Hindlimb muscle (tissue), 1 donor: ENCODE data around the gene GLIPR1L2. TPM values are rescaled to one million over a fixed set of nuclear protein-coding genes. Genes with fewer than 3 reads are reported as not detected.
"Not testable (repeated sequence)": the region's sequence is repeated elsewhere in the genome, so short reads cannot be mapped to it uniquely, and the experiment has no call there.

Experiments used
- DNase-seq: peaks from one replicate; pipeline ENCODE4 v3.0.0-alpha.2; 2013
- polyA plus RNA-seq: library from polyadenylated mRNA; unstranded; fragments of 120-200 nt; gene quantifications from one replicate; pipeline ENCODE4 v1.2.1, GENCODE V29; 2013; ENCODE audit not compliant: insufficient read length

Gene GLIPR1L2
- polyA plus RNA-seq, 1 donor: 1.0 TPM

DNA sequence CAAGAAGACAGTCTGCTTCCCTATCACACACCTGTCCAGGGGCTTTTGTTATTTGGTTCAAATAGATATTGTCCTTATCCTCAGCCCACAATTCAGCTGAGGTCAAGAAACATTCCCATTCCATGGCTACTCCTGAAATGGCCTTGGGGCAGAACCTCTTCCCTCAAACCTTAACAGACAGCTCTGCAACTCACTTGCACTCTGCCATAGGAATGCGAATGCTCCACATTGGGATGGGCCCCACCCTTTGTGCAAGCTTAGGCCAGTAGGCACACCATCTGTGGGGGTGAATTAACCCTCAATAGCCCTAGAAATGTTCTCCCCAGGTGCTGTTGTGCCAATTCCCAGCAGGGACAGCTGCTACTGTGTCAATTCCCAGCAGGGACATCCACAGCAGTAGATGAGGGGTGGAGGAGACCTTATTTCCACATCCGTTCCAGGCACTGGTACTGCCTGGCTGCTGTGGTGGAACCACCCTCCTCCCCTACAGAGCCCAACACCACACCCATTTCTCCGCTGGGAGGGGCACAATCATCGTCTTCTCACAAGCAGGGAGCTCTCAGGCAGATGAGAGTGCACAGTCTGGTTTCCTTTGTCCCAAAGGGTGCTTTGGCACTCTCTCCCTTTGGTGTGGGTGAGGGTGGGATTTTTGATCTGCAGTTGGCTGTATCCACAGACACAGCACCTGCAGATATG lies 47.3 kb downstream of the GLIPR1L2 start:
- DNase-seq: no peak

DNA sequence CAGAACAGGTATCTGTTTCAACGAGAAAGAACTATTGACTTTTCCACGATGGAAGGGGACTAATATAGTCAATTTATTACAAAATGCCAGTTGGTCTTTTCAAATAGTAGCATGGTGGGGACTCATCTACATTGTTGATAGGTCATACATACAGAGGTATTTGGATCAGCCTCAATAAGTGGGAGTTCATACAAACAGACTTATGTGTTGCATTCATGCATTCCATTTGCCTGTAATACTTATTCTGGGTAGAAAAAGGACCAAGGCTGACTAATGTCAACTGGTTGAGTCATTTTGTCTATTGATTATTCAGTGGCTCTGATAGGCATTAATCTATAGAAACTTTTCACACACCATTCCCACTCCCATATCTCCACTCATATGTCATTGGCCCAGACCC lies 48.2 kb downstream of the GLIPR1L2 start:
- DNase-seq: no peak

DNA sequence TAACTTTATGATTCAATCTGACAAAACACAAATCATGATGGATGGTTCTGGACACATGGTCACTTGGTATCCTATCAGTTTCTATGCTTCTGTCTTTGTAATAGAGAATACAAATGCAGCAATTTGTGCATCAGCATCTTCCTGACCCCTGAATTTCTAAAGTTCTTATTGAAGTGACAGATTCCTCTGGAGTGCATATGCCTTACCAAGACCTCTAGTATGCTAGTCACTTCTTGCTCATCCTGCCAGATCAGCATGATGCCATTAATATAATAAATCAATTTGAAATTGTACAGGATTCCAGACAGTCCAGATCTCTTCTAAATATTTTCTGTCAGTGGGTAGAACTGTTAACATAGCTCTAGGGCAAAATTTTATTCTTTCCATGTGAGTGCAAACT lies 49.0 kb downstream of the GLIPR1L2 start:
- DNase-seq: no peak

DNA sequence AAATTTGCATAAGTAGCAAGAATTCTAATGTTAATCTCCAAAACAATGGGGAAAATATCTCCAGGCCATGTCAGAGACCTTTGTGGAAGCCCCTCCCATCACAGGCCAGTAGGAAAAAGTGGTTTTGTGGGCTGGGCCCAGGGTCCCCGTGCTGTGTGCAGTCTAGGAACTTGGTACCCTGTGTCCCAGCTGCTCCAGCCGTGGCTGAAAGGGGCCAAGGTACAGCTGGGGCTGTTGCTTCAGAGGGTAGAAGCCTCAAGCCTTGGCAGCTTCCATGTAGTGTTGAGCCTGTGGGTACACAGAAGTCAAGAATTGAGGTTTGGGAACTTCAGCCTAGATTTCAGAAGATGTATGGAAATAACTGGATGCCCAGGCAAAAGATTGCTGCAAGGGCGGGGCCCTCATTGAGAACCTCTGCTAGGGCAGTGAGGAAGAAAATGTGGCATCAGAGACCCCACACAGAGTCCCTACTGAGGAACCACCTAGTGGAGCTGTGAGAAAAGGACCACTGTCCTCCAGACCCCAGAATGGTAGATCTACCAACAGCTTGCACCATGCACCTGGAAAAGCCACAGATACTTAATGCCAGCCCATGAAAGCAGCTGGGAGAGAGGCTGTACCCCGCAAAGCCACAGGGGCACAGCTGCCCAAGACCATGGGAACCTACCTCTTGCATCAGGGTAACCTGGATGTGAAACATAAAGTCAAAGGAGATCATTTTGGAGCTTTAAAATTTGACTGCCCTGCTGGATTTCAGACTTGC lies 51.0 kb downstream of the GLIPR1L2 start:
- not testable (repeated sequence) for DNase-seq

DNA sequence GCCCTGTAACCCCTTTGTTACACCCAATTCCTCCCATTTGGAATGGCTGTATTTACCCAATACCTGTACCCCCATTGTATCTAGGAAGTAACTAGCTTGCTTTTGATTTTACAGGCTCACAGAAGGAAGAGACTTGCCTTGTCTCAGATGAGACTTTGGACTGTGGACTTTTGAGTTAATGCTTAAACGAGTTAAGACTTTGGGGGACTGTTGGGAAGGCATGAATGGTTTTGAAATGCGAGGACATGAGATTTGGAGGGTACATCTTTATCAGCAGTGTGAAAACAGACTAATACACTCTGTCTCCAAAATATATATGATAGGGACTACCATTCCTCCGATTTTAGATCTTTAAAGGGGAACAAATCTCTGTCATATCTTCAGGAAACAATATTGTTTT lies 51.6 kb downstream of the GLIPR1L2 start:
- not testable (repeated sequence) for DNase-seq

DNA sequence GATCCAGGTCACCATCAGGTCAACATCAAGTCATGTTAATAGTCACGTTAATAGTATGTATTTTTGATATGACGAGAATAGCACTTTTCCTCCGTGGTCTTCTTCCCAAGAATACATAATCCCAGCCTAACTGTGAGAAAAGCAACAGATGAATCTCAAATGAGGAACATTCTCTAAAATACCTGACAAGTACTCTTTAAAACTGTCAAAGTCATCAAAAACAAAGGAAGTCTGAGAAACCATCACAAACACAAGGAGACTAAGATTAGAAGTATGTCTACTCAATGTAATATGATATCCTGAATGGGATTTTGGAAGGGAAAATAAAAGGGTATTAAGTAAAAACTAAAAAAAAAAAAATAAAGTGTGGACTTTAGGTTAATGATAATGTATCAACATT lies 52.8 kb downstream of the GLIPR1L2 start:
- no peak for DNase-seq

DNA sequence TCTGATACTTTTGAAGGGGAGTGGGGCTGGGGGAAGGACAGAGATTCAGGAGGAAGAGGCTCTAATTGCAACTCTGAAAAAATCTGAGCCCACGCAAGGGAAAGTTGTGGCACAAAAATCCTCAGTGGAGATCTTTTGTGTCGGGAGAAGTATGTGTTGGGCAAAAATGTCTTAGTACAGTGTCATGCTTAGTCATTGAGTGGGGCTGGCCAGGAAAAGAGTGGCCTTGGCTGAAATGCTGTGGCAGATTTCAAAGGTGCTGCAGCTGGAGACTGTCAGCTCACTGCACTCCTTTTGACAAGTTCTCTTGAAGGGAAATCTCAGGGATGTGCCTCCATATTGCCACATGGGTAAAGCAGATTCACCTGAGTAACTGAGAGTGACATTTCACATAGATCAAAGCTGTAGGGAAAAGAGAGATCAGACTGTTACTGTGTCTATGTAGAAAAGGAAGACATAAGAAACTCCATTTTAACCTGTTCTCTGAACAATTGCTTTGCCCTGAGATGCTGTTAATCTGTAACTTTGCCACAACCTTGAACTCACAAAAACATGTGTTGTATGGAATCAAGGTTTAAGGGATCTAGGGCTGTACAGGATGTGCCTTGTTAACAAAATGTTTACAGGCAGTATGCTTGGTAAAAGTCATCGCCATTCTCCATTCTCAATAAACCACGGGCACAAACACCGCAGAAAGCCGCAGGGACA lies 53.7 kb downstream of the GLIPR1L2 start:
- DNase-seq: no peak

DNA sequence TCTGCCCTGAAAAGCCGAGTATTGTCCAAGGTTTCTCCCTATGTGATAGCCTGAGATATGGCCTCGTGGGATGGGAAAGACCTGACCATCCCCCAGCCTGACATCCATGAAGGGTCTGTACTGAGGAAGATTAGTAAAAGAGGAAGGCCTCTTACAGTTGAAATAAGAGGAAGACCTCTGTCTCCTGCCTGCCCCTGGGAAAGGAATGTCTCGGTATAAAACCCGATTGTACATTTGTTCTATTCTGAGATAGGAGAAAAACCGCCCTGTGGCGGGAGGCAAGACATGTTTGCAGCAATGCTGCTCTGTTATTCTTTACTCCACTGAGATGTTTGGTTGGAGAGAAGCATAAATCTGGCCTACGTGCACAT lies 54.2 kb downstream of the GLIPR1L2 start:
- not testable (repeated sequence) for DNase-seq

DNA sequence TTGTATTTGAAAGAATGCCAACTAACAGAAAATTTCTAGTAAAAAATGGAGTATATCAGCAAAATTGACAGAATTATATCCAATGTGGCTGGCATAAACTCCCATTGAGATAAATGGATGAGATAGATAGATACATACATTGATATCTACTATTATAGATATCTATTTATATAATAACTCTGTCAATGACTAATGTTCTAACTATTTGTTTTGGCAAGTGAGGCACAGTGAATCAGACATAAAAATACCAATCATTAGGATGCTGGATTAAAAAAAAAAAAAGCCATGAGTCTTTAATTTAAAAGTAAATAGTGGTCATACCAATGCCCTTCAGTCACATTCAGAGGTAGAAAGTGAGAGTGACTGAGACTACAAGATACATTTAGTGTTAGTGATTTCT lies 56.0 kb downstream of the GLIPR1L2 start:
- no peak for DNase-seq

DNA sequence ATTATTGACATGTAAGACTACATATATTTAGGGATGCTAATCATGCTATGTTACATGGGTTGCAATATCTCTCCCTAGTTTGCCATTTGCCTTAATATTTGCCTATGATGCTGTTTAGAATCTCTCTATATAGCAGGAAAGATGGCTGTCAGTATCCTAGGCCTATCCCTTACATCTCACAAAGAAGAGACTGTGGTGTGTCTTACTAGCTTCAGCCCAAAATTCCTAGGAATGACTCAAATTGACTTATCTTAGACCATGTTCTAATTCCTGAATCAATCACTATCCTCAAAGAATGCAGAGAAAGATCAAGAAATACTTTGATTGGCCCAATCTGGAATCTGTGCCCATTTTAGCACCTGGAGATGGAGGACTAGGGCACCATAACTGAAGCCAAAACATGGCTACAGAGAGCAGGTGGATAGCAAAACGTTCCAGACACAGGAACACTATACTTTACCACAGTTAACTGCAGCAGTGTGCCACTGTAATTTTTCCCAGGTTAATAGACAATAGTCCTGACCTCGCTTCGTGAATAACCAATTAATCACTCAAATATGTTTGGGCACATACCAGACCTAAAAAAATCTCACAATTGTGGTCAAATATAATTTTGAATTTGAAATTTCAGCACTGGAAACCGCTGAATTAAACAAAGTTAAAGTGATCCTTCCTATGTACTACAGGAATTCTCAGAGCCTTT lies 57.0 kb downstream of the GLIPR1L2 start:
- DNase-seq: no peak

DNA sequence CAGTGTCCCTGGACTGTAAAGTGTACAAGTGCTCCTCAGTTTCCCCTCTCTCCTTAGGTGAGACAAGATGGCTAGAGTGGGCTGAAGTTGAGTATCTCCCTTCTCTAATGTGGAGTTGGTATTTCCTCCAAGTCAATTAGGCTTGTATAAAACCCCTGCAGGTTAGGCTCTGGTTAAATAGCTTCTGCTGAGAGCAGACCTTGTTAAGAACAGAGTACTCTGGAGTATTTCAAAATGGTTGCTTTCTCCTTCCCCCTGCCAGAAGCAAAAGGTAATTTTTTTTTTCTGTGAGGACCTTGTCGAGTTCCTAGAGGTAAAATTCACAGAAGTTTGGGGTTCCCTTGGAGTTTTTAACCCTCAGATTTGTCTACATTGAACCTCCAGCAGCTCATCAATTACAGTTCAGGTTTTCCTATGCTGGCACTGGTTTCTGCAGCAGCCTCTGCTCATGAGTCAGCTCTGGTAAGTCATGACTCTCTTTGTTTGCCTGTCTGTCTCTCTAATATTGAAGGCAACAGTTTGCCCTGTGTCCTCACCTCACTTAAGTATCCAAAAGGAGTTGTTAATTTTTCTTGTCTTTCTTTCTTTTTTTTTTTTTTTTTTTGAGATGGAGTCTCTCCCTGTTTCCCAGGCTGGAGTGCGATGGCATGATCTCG lies 61.9 kb downstream of the GLIPR1L2 start:
- DNase-seq: no peak

DNA sequence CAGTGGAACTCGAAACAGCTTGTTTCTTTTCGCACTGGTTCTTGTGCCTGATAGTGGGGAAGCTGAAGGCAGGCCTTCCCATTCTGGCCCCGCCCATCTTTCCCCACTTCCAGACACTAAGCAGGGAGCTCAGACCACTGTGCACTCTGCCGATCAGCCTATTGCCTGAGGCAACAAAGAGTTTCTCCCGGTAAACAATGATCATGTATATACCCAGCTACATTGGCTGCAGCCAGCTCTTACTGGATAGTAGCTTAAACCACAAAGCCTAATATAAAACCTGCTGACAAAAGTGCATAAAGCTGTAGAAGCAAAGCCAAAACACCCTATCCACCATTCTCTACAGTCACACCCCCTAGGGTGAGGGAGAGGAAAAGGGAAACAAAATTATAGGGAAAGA lies 65.0 kb downstream of the GLIPR1L2 start:
- no peak for DNase-seq

DNA sequence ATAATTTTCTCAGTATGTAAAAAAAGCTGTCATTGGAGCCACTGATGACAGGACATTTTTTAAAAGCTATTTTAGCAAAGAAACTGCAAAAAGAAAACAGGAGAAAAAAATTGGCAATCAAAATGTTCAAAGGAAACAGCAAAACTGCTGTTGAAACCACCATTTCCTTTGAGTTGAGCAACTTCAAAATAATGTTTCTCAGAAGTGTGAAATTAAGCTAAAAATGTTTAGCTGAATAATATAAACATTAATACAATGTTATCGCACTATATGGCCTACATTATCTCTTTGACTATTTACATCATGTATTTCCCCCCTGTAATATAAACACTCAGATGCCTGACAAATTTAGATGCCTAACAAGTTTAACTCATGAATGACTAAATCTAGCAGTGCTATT lies 66.3 kb downstream of the GLIPR1L2 start:
- DNase-seq: no peak

DNA sequence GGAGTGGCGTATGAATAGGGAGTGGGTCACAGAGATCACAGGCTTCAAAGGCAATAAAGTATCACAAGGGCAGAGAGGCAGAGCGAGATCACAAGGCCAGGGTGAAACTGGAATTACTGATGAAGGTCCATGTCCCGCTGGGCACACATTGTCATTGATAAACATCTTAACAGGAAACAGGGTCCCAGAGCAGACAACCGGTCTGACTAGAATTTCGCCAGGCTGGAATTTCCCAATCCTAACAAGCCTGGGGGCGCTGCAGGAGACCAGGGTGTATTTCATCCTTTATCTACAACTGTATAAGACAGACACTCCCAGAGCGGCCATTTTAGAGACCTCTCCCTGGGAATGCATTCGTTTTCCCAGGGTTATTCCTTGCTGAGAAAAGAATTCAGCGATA lies 67.0 kb downstream of the GLIPR1L2 start:
- not testable (repeated sequence) for DNase-seq

DNA sequence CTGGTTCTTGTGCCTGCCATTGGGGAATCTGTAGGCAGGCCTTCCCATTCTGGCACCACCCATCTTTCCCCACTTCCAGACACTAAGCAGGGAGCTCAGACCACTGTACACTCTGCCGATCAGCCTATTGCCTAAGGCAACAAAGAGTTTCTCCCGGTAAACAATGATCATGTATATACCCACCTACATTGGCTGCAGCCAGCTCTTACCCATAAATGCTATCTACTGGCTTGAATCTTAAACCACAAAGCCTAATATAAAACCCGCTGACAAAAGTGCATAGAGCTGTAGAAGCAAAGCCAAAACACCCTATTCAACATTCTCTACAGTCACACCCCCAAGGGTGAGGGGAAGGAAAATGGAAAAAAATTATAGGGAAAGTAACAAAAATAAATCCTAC lies 68.9 kb downstream of the GLIPR1L2 start:
- no peak for DNase-seq

DNA sequence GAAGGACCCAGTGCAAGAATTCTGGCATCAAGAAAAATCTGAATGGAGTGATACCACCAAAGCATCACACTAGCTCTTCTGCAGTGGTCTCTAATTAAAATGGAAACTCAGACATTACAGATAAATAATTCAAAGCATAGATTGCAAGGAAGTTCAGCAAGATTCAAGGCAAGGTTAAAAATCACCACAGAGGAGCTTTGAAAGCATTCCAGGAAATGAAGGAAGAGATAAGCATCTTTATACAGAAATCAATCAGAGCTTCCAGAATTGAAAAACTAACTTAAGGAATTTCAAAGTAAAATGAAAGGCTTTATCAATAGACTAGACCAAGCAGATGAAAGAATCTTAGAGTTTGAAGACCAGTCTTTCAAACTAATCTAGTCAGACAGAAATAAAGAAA lies 69.3 kb downstream of the GLIPR1L2 start:
- no peak for DNase-seq

DNA sequence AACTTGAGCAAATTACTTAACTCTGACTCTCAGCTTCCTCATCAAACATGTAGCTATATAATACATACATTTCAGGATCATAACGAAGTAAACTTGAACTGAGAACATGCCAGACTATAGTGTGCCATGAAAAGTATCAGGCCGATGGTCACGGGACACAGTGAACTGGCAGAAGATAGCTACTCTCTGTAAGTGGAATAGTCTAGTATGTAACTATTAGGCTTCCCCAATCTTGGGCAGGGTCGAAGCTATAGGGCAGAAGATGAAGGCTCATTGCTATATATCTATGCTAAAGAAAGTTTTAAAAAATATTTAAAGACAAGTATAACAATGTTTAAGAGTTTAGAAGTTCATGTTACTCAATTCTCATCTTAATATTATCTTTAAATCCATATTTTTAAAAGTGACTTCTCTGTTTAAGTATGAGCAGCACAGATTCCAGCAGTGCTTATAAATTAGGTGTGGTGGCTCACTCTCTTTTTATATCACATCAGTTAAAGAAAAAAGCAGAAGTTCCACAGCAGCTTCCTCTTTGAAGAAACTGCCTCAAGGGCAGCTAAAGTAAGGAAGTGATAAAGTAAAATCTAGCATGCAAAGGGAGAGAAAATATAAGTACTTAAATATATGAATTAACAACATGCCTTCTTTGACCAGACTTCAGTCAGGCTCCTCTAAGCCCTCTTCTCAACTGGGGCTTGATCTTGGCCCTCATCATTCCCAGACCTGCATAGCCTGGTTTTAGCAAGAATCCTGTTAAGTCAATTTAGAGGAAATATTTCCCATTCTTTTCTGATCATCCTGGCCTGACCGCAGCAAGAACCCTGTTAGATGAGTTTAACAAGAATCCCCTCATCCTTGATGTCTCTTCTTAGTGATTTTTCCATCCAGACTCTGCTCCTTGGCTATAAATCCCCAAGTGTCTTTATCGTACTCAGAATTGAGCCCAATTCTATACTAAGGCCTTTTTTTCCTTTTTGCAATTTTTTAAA lies 81.3 kb downstream of the GLIPR1L2 start:
- DNase-seq: no peak

DNA sequence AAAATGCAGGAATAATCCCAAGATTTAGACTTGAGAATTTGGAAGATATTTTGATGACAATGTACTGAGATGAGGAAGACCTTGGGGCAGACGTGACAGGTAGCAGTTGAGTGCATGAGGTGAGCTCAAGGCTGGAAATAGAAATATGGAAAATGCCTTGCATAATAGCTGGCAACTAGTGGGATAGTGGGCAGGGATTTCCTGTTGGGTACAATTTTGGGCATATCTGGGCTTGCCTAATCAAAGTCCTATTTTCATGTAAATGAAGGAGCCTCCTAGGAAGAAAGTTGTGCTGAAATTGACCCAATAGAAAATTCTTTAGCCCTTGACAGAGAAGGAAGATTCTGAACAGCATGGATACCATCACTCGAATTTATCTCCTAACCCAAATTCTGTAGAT lies 83.2 kb downstream of the GLIPR1L2 start:
- DNase-seq: no peak

DNA sequence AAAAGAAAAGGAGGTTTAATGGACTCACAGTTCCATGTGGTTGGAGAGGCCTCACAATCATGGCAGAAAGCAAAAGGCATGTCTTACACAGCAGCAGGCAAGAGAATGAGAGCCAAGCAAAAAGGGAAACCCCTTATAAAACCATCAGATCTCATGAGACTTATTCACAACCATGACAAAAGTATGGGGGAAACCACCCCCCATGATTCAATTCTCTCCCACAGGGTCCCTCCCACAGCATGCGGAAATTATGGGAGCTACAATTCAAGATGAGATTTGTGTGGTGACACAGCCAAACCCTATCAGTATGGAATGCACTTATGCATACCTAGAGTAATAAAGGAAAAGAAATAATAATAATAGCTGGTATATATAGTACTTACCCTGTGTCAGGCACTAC lies 85.2 kb downstream of the GLIPR1L2 start:
- DNase-seq: no peak

DNA sequence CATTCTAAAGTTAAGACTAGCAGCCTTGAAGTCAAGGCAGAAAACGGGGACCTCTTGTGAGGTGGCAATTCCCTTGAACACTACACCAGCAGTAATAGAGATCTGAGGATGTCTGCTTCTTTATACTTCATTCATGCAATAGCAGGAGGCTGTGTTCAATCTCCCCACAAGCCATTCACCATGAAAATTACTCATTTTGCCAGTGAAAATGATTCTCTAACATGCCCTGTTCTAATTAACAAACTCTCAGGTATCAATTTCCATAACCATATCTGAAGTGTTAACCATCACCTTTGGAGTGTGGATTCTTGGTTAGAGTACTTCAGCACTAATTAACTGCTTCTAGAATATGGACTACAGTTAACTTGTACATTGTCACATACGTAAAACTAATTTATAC lies 86.2 kb downstream of the GLIPR1L2 start:
- no peak for DNase-seq

DNA sequence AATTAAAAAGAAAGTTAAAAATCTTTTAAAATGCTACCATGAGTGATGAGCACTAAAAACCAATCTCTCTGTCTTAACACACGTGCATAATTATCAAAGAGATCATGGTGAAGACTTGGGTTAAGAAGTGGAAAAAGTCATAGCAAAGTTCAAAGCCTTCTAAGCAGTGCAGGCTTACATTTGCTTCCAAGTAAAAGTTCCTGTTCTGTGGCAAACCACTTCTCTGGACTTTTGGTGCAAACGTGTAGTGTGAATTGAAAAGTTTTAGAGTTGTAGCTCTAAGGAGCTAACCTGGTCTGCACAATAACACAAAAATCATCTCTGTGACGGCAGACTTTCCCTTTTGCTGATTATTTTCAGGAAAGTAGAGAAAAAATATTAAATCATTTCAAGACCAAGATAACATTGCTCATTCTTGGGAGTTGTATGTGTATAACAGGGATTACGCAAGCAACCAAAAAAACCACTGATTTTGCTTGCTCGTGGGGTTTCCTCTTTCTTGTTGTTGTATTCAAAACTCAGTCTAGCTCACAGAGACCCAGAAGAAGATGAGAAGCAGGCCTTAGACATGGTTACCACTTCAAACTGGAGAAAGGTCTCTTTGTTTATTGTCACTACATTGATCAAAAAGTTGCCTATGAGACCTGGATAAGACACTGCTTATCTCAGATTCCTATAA lies 87.4 kb downstream of the GLIPR1L2 start:
- no peak for DNase-seq
